Heart left ventricle (tissue), 16 donors: Measurements from ENCODE around the gene SASS6. TPM values are rescaled to one million over a fixed set of nuclear protein-coding genes. Genes with fewer than 3 reads are reported as not detected.

Experiments used
- ATAC-seq, 4 donors: fragments of 200-7000 bp; cut with Tn5 transposase; one replicate each; pipeline ENCODE4 v1.9.1; 2020 to 2022; ENCODE audit warnings: moderate library complexity in 4 of 4, mild to moderate bottlenecking in 3 of 4, moderate number of reproducible peaks in 1 of 4
- DNase-seq, 5 donors: peaks; one replicate each; pipeline ENCODE4 v3.0.0-alpha.2; 2020
- H3K27ac ChIP-seq, 12 donors: fragments of 200-600 bp; sonication (generic) in 4 of 12; one replicate each; pipeline versions ENCODE4 v1.5.0 to v1.8.0; 2016 to 2022; ENCODE audit warnings: mild to moderate bottlenecking in 2 of 12
- H3K27me3 ChIP-seq, 9 donors: fragments of 200-600 bp; sonication (generic) in 2 of 9; one replicate each; pipeline versions ENCODE4 v1.5.1 to v1.8.0; 2016 to 2022; ENCODE audit warnings: mild to moderate bottlenecking in 3 of 9
- H3K36me3 ChIP-seq, 9 donors: fragments of 200-600 bp; sonication (generic) in 2 of 9; one replicate each; pipeline versions ENCODE4 v1.5.0 to v1.8.0; 2018 to 2022; ENCODE audit warnings: mild to moderate bottlenecking in 2 of 9
- H3K4me1 ChIP-seq, 12 donors: fragments of 200-600 bp; sonication (generic) in 4 of 12; one replicate each; pipeline versions ENCODE4 v1.5.0 to v1.8.0; 2016 to 2022; ENCODE audit warnings: mild to moderate bottlenecking in 3 of 12
- H3K4me3 ChIP-seq, 12 donors: fragments of 200-600 bp; sonication (generic) in 4 of 12; one replicate each; pipeline versions ENCODE4 v1.5.0 to v1.8.0; 2017 to 2022; ENCODE audit warnings: mild to moderate bottlenecking in 9 of 12, moderate library complexity in 4 of 12
- H3K9me3 ChIP-seq, 12 donors: fragments of 200-600 bp; sonication (generic) in 4 of 12; one replicate each; pipeline versions ENCODE4 v1.5.0 to v1.8.0; 2016 to 2022; ENCODE audit warnings: mild to moderate bottlenecking in 1 of 12
- POLR2A ChIP-seq, 2 donors: fragments of 450-650 bp; IDR thresholded peaks; one replicate each; pipeline ENCODE4 v1.6.1; 2017; ENCODE audit warnings: antibody characterized with exemption in 2 of 2, mild to moderate bottlenecking in 2 of 2, moderate library complexity in 2 of 2
- WGBS, 4 donors: extraction: QIAGEN DNeasy Blood & Tissue Kit in 2 of 4; methylation state at CpG; one replicate each; pipeline versions ENCODE4 v1.1.5 to v1.1.7; 2013 to 2018; 5-methylcytosine and 5-hydroxymethylcytosine counted together
- intact Hi-C, 10 donors: fragments of 100-400 bp; cut with DNase I; formaldehyde crosslinking; loops; one replicate each; pipeline versions ENCODE4 v1.11.1 to v1.14.2; 2022
- polyA plus RNA-seq, 2 donors: library from polyadenylated mRNA; stranded (reverse); fragments of 200-250 nt; gene quantifications; one replicate each; pipeline ENCODE4 v1.2.3, GENCODE V29; 2013
- total RNA-seq, 9 donors: library from RNA; depleted of rRNA in 2 of 9; stranded (reverse); fragments of >200 nt in 2 of 9; fragmentation: NEBNext Ultra II Directional in 3 of 9; extraction: Animal tissue kit (Norgen Biotek cat#: 25700) in 3 of 9; gene quantifications; one replicate each; pipeline versions ENCODE4 v1.1.0 to v1.2.4, GENCODE V29; 2016 to 2023
- TF ChIP-seq, protein P1 (sequence below), 12 donors: fragments of 200-600 bp; sonication (generic) in 4 of 12; IDR thresholded peaks; one replicate each; pipeline versions ENCODE4 v1.5.0 to v1.8.0; 2018 to 2022; ENCODE audit warnings: antibody characterized with exemption in 12 of 12, mild to moderate bottlenecking in 5 of 12
- donor health status: ischemic (EF 13 %, LVEDD 7.1; RV severe dilation, severe dysfunction).
- donor health status: healthy with polysubstance abuse.
- donor health status: DM: no; HTN: yes; CAD: no.
- donor health status: DM: no; HTN: no; CAD: no.
- donor health status: ischemic (EF 25% LVEDD 6.9; RV normal size, moderate dysfunction).
- donor health status: ischemic (EF 25% LVEDD 5.7; RV mildly dilated, moderate dysfunction).
- donor health status: healthy.
- donor health status: DM: yes; HTN: yes; CAD: no.
- donor health status: ischemic (EF 35%, LVEDD 5.7; RV mildly dilated, moderate dysfunction).
- donor health status: nonischemic (EF 11% LVEDD 7.7; RV severe dilation, severe dysfunction).
- donor health status: DM: yes; HTN: yes; CAD: no.
- donor health status: PGD.
- donor health status: ischemic (EF 29% LVEDD 5.4; RV normal size, mild dysfunction).
- donor health status: nonischemic (EF 23%, LVEDD 6.1; RV moderate dilation, normal function).

Gene SASS6
- total and polyA plus RNA-seq, 11 donors: 1.1 to 2.2 (median 1.6) TPM

DNA sequence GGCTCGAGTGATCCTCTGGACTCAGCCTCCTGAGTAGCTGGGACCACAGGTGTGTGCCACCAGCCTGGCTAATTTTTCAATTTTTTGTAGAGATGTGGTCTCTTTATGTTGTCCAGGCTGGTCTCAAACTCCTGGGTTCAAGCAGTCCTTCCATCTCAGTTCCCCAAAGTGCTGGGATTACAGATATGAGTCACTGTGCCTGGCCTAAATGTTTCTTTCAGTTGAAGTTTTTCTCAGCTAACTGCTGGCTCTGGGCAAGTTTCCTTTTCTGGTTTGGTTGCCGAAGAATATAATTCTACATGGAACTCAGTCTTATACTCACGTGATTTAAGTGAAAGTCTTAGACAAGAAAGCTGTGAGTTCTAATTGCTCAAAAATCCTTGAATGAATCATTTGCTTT, 57.0 kb downstream of the SASS6 start:
- Histone ChIP-seq H3K4me1 (peaks cover 0 to 22% (median 0%) of the 10 kb centered on the region in 12 donors), H3K27me3 (no peaks in the 10 kb centered on the region), H3K27ac (peak overlapping the region in 1 of 12 donors; percentile 48), H3K36me3 (peaks cover 0 to 93% (median 82%) of the 10 kb centered on the region in 9 donors), H3K4me3 (no peak overlapping the region), H3K9me3 (no peaks in the 10 kb centered on the region)
- TF ChIP-seq, protein P1, sequence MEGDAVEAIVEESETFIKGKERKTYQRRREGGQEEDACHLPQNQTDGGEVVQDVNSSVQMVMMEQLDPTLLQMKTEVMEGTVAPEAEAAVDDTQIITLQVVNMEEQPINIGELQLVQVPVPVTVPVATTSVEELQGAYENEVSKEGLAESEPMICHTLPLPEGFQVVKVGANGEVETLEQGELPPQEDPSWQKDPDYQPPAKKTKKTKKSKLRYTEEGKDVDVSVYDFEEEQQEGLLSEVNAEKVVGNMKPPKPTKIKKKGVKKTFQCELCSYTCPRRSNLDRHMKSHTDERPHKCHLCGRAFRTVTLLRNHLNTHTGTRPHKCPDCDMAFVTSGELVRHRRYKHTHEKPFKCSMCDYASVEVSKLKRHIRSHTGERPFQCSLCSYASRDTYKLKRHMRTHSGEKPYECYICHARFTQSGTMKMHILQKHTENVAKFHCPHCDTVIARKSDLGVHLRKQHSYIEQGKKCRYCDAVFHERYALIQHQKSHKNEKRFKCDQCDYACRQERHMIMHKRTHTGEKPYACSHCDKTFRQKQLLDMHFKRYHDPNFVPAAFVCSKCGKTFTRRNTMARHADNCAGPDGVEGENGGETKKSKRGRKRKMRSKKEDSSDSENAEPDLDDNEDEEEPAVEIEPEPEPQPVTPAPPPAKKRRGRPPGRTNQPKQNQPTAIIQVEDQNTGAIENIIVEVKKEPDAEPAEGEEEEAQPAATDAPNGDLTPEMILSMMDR (IDR thresholded peaks at IDR 0.05): no peak
- TF ChIP-seq POLR2A (IDR thresholded peaks at IDR 0.05): no peak
- intact Hi-C loops: no loop called here
- ATAC-seq (peak in 1 of 4 donors; percentile 21), DNase-seq (no peak)
- 85 to 97% (median 92%) methylated on average over 3 of the region's 3 CpGs for WGBS, 4 donors

DNA sequence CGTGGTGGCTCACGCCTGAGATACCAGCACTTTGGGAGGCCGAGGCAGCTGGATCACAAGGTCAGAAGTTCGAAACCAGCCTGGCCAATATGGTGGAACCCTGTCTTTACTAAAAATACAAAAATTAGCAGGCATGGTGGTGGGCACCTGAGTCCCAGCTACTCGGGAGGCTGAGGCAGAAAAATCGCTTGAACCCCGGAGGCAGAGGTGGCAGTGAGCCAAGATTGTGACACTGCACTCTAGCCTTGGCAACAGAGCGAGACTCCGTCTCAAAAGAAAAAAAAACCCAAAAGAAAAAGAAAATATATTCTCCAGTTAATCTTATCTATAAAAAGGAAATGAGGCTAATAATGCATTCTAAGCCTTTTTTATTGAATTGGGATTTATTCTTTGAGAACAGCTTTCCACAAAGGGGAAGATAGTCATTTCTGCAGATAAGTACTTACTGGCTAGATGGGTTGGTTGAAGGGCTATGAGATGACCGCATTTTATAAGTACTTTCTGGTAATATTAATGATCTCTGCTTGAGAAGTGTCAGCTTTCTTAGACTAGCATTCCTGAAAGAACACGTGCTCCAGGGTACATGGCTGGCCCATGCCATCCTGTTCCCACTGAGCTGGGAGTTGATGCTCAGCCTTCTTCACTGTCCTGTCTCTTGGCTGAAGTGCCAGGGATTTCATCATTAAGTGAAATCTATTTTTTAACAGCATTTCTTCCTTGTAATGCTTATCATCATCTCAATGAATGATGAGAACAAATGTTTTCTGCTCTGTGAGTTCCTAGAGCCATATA, 57.9 kb downstream of the SASS6 start:
- intact Hi-C loops: no loop called here
- ATAC-seq: no peak
- no peak for DNase-seq
- H3K27me3 ChIP-seq: no peaks in the 10 kb centered on the region
- peaks cover 0 to 22% (median 0%) of the 10 kb centered on the region in 12 donors for H3K4me1 ChIP-seq
- H3K9me3 ChIP-seq: no peaks in the 10 kb centered on the region
- H3K36me3 ChIP-seq: peaks cover 0 to 93% (median 82%) of the 10 kb centered on the region in 9 donors
- TF ChIP-seq, protein P1 (IDR thresholded peaks at IDR 0.05): no peak
- TF ChIP-seq POLR2A (IDR thresholded peaks at IDR 0.05): no peak
- WGBS, 4 donors: 78 to 82% (median 80%) methylated on average over 11 of the region's 11 CpGs
- no peak overlapping the region for H3K4me3 ChIP-seq
- peak overlapping the region in 1 of 12 donors; percentile 48 for H3K27ac ChIP-seq

DNA sequence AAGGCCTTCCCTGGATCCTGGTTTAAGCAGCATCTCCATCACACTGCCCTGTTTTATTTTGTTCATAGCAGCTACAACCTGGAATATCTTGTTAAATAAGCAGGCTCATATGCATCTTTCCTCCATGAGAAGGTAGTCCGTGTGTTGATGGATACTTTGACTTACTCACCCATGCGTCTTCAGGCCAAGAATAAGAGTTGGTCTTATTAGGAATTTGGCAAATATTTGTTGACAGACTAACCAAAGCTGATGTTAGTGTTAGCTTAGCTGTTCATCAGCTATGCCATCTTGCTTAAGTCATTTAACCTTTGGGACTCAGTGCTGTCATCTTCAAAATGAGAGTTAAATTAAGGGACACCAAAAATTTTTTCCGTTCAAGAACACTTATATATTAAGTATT, 59.2 kb downstream of the SASS6 start:
- peaks cover 0 to 93% (median 82%) of the 10 kb centered on the region in 9 donors for H3K36me3 ChIP-seq
- no peak overlapping the region for H3K4me3 ChIP-seq
- WGBS, 4 donors: 93 to 96% (median 95%) methylated on average over 3 of the region's 3 CpGs
- H3K4me1 ChIP-seq: peaks cover 0 to 22% (median 0%) of the 10 kb centered on the region in 12 donors
- DNase-seq (no peak), ATAC-seq (no peak)
- H3K27me3 ChIP-seq: no peaks in the 10 kb centered on the region
- H3K27ac ChIP-seq: no peak overlapping the region
- intact Hi-C loops: no loop called here
- no peak for TF ChIP-seq POLR2A (IDR thresholded peaks at IDR 0.05)
- TF ChIP-seq, protein P1 (IDR thresholded peaks at IDR 0.05): no peak
- H3K9me3 ChIP-seq: no peaks in the 10 kb centered on the region

DNA sequence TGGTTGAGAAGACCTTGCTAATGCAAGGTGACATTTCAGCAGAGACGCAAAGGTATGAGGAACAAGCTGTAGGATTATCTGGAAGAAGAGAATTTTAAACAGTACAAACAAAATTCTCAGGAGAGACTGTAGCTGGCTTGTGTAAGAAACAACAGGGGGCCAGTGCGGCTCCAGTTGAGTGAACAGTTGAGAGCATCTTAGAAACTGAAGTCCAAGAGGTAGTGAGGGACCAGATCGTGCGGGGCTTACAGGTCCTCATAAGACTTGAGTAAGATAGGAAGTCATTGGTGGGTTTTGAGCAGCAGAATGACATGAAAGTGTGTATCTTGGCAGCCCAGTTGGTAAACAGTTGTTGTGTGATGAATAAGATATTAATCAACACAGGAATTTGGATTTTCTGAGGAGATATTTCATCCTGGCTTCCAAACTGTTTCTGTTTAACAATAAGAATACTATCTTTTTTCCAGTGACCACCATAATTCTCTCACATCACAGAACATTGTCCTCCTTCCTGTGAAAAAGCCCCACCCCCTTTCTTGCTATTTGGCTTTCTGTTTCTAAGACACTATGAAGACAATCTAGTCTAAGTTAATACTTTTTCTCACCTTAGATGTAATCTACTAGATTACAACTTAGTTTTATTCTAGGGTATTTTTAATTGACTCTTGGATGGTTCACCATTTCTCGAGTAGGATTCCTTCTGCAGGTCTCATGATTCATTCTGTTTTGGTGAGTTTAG, 62.4 kb downstream of the SASS6 start:
- WGBS, 4 donors: 98 to 99% (median 98%) methylated on average over 5 of the region's 5 CpGs

More for the DNA sequence above, 62.4 kb downstream of the SASS6 start:
- Histone ChIP-seq H3K9me3 (no peaks in the 10 kb centered on the region), H3K4me1 (peaks cover 0 to 10% (median 2%) of the 10 kb centered on the region in 12 donors), H3K36me3 (peaks cover 0 to 93% (median 75%) of the 10 kb centered on the region in 9 donors), H3K4me3 (no peak overlapping the region), H3K27ac (no peak overlapping the region), H3K27me3 (no peaks in the 10 kb centered on the region)
- TF ChIP-seq, protein P1 (IDR thresholded peaks at IDR 0.05): no peak
- no peak for TF ChIP-seq POLR2A (IDR thresholded peaks at IDR 0.05)
- DNase-seq: no peak
- no peak for ATAC-seq
- intact Hi-C loops: no loop called here
